ENCODE measurements around the gene ZNF148.

GRCh38 chr3:125240496-125240895, 134.6 kb downstream of the ZNF148 start:
- no peak for TF ChIP-seq CTCF (IDR thresholded peaks at IDR 0.05)
- no peak for TF ChIP-seq POLR2A (IDR thresholded peaks at IDR 0.05)
- TF ChIP-seq POLR2AphosphoS5 (IDR thresholded peaks at IDR 0.05) = no peak
